Dendritic cell treated with granulocyte-macrophage colony-stimulating factor and Interleukin-4, amounts not matched to agents 40 ng/mL and 50 ng/mL, for 4 days (primary cell): ENCODE measurements around the gene TXNDC2.

Experiments used
- H3K27ac Mint-ChIP-seq: one replicate; pipeline ENCODE4 v1.8.0; 2022; ENCODE audit warnings: mild to moderate bottlenecking, mixed read lengths
- H3K27me3 Mint-ChIP-seq: one replicate; pipeline ENCODE4 v1.8.0; 2022; ENCODE audit warnings: mild to moderate bottlenecking, mixed read lengths
- H3K36me3 Mint-ChIP-seq: one replicate; pipeline ENCODE4 v1.8.0; 2022; ENCODE audit warnings: low read depth, mixed read lengths
- H3K4me1 Mint-ChIP-seq: one replicate; pipeline ENCODE4 v1.8.0; 2022; ENCODE audit warnings: low read depth, mixed read lengths
- H3K4me3 Mint-ChIP-seq: one replicate; pipeline ENCODE4 v1.8.0; 2022; ENCODE audit warnings: mild to moderate bottlenecking, moderate library complexity, mixed read lengths
- H3K9me3 Mint-ChIP-seq: one replicate; pipeline ENCODE4 v1.8.0; 2022; ENCODE audit warnings: mixed read lengths
- intact Hi-C: fragments of 100-400 bp; cut with micrococcal nuclease; formaldehyde crosslinking; loops from one replicate; pipeline ENCODE4 v1.15.0; 2022

TXNDC2 gene

GRCh38 chr18:9866627-9867026 is 19.1 kb upstream of the TXNDC2 start:
- no peaks in the 10 kb centered on the region for H3K27me3 Mint-ChIP-seq
- intact Hi-C loops = loop anchor here (5.0 kb wide), 1 partner anchor 41 kb away; no protein-coding TSS in a partner anchor
- no peak overlapping the region for H3K4me3 Mint-ChIP-seq
- H3K9me3 Mint-ChIP-seq = peaks cover 16% of the 10 kb centered on the region
- H3K27ac Mint-ChIP-seq = peak overlapping the region; percentile 70
- peaks cover 44% of the 10 kb centered on the region for H3K36me3 Mint-ChIP-seq
- H3K4me1 Mint-ChIP-seq = peaks cover 62% of the 10 kb centered on the region

DNA sequence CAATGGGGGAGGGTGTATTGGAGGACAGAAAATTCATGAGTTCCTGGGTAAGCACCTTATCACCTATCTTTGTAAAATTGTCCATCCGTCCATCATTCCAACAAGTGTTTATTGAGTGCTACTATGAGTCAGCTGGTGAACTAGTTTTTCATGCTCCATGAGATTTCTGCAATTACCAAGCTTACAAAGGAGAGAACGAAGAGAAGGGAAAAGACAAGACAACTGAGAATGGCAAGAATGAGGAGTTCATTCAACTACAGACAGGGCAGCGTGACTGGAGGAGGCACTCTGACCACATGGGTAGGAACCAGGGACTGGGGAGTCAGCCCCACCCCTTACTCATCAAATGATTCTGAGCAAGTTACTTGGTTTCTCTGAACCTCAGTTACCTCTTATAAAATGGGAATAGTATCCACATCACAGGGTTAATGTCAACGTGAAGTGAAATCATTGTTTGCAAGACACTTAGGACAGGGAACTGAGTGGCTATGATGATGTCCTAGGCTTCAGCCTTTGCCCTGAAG is 18.6 kb upstream of the TXNDC2 start:
- H3K4me3 Mint-ChIP-seq = no peak overlapping the region

GRCh38 chr18:9868857-9869714 is 16.7 kb upstream of the TXNDC2 start:
- Mint-ChIP-seq H3K36me3 (peaks cover 20% of the 10 kb centered on the region), H3K9me3 (peaks cover 16% of the 10 kb centered on the region), H3K27ac (no peak overlapping the region), H3K4me1 (peaks cover 56% of the 10 kb centered on the region), H3K27me3 (no peaks in the 10 kb centered on the region), H3K4me3 (no peak overlapping the region)
- intact Hi-C loops = loop anchor here (5.0 kb wide), 1 partner anchor 38 kb away; no protein-coding TSS in a partner anchor

More for the DNA sequence above, 18.6 kb upstream of the TXNDC2 start:
- intact Hi-C loops = loop anchor here (5.0 kb wide), 1 partner anchor 40 kb away; no protein-coding TSS in a partner anchor
- Mint-ChIP-seq H3K9me3 (peaks cover 16% of the 10 kb centered on the region), H3K27me3 (no peaks in the 10 kb centered on the region), H3K4me1 (peaks cover 62% of the 10 kb centered on the region), H3K36me3 (peaks cover 39% of the 10 kb centered on the region), H3K27ac (peak overlapping the region; percentile 70)

DNA sequence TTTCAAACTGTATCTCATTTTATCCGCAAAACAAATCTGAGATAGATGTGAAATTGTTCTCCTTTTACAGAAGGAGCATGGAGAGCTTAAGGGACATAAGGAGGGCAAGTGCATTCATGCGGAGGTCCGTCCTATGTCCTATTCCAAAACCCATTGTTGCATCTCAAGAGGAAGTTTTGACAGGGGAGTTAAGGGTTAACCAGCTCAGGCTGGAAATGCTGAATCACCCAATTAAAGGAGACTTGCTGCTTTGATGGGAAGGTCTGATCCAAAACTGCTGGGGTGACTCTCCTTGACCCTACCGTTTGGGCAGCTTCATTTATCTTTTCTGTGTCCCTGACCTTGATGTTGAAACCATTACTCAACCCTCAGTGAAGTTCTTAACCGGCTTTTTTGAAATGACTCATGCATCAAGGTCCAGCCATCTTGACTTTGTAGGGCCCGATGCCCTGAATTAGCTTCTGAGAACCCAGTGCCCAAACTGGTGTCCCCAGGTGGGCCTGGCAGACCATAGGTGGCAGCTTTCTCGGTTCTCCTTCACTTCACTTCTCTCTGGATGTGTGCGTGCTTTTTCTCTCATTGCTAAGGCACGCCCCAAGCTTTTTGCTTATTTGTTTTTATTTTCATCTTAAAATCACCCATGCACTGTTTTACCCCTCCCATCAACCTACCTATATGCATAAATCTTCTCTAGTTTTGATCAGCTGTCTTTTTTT is 15.9 kb upstream of the TXNDC2 start:
- H3K4me3 Mint-ChIP-seq = no peak overlapping the region
- intact Hi-C loops = loop anchor here (5.0 kb wide), 1 partner anchor 37 kb away; no protein-coding TSS in a partner anchor
- peaks cover 12% of the 10 kb centered on the region for H3K36me3 Mint-ChIP-seq
- peaks cover 14% of the 10 kb centered on the region for H3K9me3 Mint-ChIP-seq
- no peaks in the 10 kb centered on the region for H3K27me3 Mint-ChIP-seq
- H3K27ac Mint-ChIP-seq = peak overlapping the region; percentile 66
- peaks cover 56% of the 10 kb centered on the region for H3K4me1 Mint-ChIP-seq

GRCh38 chr18:9870431-9871008 is 15.3 kb upstream of the TXNDC2 start:
- Mint-ChIP-seq H3K27me3 (no peaks in the 10 kb centered on the region), H3K36me3 (peaks cover 5% of the 10 kb centered on the region), H3K9me3 (peaks cover 8% of the 10 kb centered on the region), H3K4me3 (no peak overlapping the region), H3K4me1 (peaks cover 55% of the 10 kb centered on the region), H3K27ac (peak overlapping the region; percentile 66)
- intact Hi-C loops = no loop called here

- Mint-ChIP-seq H3K27ac (peak overlapping the region; percentile 16), H3K27me3 (no peaks in the 10 kb centered on the region)
- intact Hi-C loops = no loop called here
Measured at GRCh38 chr18:9871244-9871746, 14.5 kb upstream of the TXNDC2 start.

GRCh38 chr18:9872823-9873222 is 12.9 kb upstream of the TXNDC2 start:
- no peak overlapping the region for H3K4me3 Mint-ChIP-seq
- no peaks in the 10 kb centered on the region for H3K9me3 Mint-ChIP-seq
- H3K4me1 Mint-ChIP-seq = peaks cover 36% of the 10 kb centered on the region
- intact Hi-C loops = no loop called here
- no peaks in the 10 kb centered on the region for H3K36me3 Mint-ChIP-seq
- no peaks in the 10 kb centered on the region for H3K27me3 Mint-ChIP-seq
- no peak overlapping the region for H3K27ac Mint-ChIP-seq

More at GRCh38 chr18:9871244-9871746, 14.5 kb upstream of the TXNDC2 start:
- Mint-ChIP-seq H3K9me3 (no peaks in the 10 kb centered on the region), H3K4me1 (peaks cover 47% of the 10 kb centered on the region), H3K36me3 (no peaks in the 10 kb centered on the region), H3K4me3 (no peak overlapping the region)

GRCh38 chr18:9874728-9875127 is 11.0 kb upstream of the TXNDC2 start:
- H3K27me3 Mint-ChIP-seq = no peaks in the 10 kb centered on the region
- H3K4me1 Mint-ChIP-seq = peaks cover 18% of the 10 kb centered on the region
- intact Hi-C loops = no loop called here
- H3K9me3 Mint-ChIP-seq = no peaks in the 10 kb centered on the region
- no peaks in the 10 kb centered on the region for H3K36me3 Mint-ChIP-seq
- H3K27ac Mint-ChIP-seq = no peak overlapping the region
- no peak overlapping the region for H3K4me3 Mint-ChIP-seq

- Mint-ChIP-seq H3K4me1 (peaks cover 2% of the 10 kb centered on the region), H3K27ac (no peak overlapping the region), H3K36me3 (no peaks in the 10 kb centered on the region), H3K9me3 (no peaks in the 10 kb centered on the region), H3K27me3 (no peaks in the 10 kb centered on the region), H3K4me3 (no peak overlapping the region)
- intact Hi-C loops = no loop called here
Measured at GRCh38 chr18:9876212-9876866, 9.4 kb upstream of the TXNDC2 start.

DNA sequence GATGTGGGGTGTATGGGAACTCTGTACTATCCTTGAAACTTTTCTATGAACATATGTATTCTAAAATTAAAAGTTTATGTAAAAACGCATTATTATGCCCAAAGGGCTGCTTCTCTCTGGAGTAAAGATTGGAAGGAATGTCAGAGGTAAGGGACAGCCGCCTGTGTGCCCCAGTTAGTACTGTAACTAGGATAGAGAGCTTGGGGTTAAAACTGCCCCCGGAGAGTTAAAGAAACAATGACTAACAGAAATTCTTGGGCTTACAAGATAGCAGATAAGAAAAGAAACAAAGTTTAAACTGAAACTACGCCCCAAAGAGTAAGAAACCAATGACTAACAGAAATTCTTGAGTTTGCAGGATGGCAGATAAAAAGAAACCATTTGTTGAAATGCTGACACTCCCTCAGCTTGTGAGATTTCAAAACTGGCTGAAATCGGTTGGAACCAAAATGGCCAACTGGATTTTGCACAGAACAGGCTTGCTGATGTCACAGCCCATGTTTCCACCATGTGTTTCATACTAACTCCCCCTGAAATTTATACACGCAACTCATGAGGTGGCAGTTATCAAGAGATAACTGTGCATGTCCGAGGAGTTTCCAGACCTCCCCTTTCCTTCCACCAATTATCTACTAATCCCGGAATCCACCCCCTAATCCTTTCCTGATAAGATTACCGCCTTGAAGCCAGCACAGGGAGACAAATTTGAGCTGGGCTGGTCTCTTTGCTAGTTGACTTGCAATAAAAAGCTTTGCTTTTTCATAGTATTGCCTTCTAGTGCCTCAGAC is 8.7 kb upstream of the TXNDC2 start:
- H3K27ac Mint-ChIP-seq = no peak overlapping the region
- H3K4me1 Mint-ChIP-seq = no peaks in the 10 kb centered on the region
- no peak overlapping the region for H3K4me3 Mint-ChIP-seq
- no peaks in the 10 kb centered on the region for H3K27me3 Mint-ChIP-seq
- no peaks in the 10 kb centered on the region for H3K9me3 Mint-ChIP-seq
- intact Hi-C loops = no loop called here
- no peaks in the 10 kb centered on the region for H3K36me3 Mint-ChIP-seq

DNA sequence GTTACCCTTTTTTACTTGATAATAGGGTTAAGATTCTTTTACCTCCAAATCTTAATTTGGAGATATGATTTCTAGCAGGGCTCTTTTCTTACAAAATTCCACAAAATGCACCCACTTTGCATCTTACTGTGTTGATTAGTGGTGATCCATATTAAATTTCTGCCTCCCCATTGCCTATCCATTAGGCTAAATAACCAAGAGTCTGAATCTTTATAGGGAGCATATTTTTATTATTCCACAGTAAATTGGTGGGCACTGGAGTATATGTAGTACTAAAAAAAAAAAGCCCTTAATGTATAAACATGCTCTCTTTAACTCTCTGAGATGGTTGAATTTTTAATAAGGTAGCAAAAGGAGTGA is 8.1 kb upstream of the TXNDC2 start:
- no peaks in the 10 kb centered on the region for H3K9me3 Mint-ChIP-seq
- H3K4me1 Mint-ChIP-seq = no peaks in the 10 kb centered on the region
- H3K4me3 Mint-ChIP-seq = no peak overlapping the region
- intact Hi-C loops = no loop called here
- H3K27me3 Mint-ChIP-seq = no peaks in the 10 kb centered on the region
- no peaks in the 10 kb centered on the region for H3K36me3 Mint-ChIP-seq
- H3K27ac Mint-ChIP-seq = no peak overlapping the region

GRCh38 chr18:9878095-9878494 is 7.7 kb upstream of the TXNDC2 start:
- H3K9me3 Mint-ChIP-seq = no peaks in the 10 kb centered on the region
- no peak overlapping the region for H3K4me3 Mint-ChIP-seq
- no peaks in the 10 kb centered on the region for H3K27me3 Mint-ChIP-seq
- no peaks in the 10 kb centered on the region for H3K36me3 Mint-ChIP-seq
- intact Hi-C loops = no loop called here
- no peaks in the 10 kb centered on the region for H3K4me1 Mint-ChIP-seq
- no peak overlapping the region for H3K27ac Mint-ChIP-seq

GRCh38 chr18:9878783-9879242 is 7.0 kb upstream of the TXNDC2 start:
- H3K9me3 Mint-ChIP-seq = no peaks in the 10 kb centered on the region
- no peaks in the 10 kb centered on the region for H3K36me3 Mint-ChIP-seq
- H3K27ac Mint-ChIP-seq = no peak overlapping the region
- H3K4me3 Mint-ChIP-seq = no peak overlapping the region
- intact Hi-C loops = no loop called here
- no peaks in the 10 kb centered on the region for H3K27me3 Mint-ChIP-seq
- H3K4me1 Mint-ChIP-seq = no peaks in the 10 kb centered on the region
